Caco-2 (cell line): Measurements from ENCODE around the gene KLHL8. TPM values are rescaled to one million over a fixed set of nuclear protein-coding genes. Genes with fewer than 3 reads are reported as not detected.

Experiments
- BruUV-seq: library from RNA; stranded (reverse); fragments of 400-500 nt; replicated peaks from 2 replicates; lab custom pipeline; 2021; lab: Mats Ljungman, UMichigan
- CTCF ChIA-PET: fragments of 300-600 bp; sonication (Branson Sonifier 250); formaldehyde crosslinking; loops from one replicate; lab custom pipeline; 2022; ENCODE audit warnings: antibody characterized with exemption; lab: Charles Lee
- POLR2A ChIA-PET: fragments of 300-600 bp; sonication (Branson Sonifier 250); formaldehyde crosslinking; loops from one replicate; lab custom pipeline; 2022; ENCODE audit warnings: antibody characterized with exemption; lab: Charles Lee
- DNase-seq, 2 experiments: peaks; one replicate each; pipeline versions ENCODE4 v3.0.0 to v3.0.0-alpha.2; 2020 to 2022
- H3K27me3 ChIP-seq: replicated peaks from 2 replicates; pipeline ENCODE4 v1.6.0; 2011; ENCODE audit warnings: low read length; ENCODE audit not compliant: control insufficient read depth, insufficient read depth
- H3K36me3 ChIP-seq: 2 replicates; pipeline ENCODE4 v1.5.1; 2011; ENCODE audit warnings: low read length; ENCODE audit not compliant: control insufficient read depth, insufficient read depth
- H3K4me1 ChIP-seq: fragments of 250-450 bp; sonication (Bioruptor Pico); 2 replicates; pipeline ENCODE4 v1.5.1; 2020; ENCODE audit warnings: mild to moderate bottlenecking
- H3K4me3 ChIP-seq: 2 replicates; pipeline ENCODE4 v1.5.1; 2011; ENCODE audit warnings: low read depth, mild to moderate bottlenecking, control low read depth, low read length
- H3K9me3 ChIP-seq: fragments of 250-450 bp; sonication (Bioruptor Pico); 2 replicates; pipeline ENCODE4 v1.5.1; 2020; ENCODE audit warnings: mild to moderate bottlenecking, moderate library complexity
- H3K27ac Mint-ChIP-seq: one replicate; pipeline ENCODE4 v1.8.0; 2022; ENCODE audit warnings: mixed read lengths; ENCODE audit not compliant: unreplicated experiment
- H3K27me3 Mint-ChIP-seq: one replicate; pipeline ENCODE4 v1.8.0; 2022; ENCODE audit warnings: mixed read lengths; ENCODE audit not compliant: insufficient read depth, unreplicated experiment
- H3K36me3 Mint-ChIP-seq: one replicate; pipeline ENCODE4 v1.8.0; 2022; ENCODE audit warnings: mild to moderate bottlenecking, mixed read lengths; ENCODE audit not compliant: insufficient read depth, unreplicated experiment
- H3K4me1 Mint-ChIP-seq: one replicate; pipeline ENCODE4 v1.8.0; 2022; ENCODE audit warnings: low read depth, mixed read lengths; ENCODE audit not compliant: unreplicated experiment
- H3K4me3 Mint-ChIP-seq: one replicate; pipeline ENCODE4 v1.8.0; 2022; ENCODE audit warnings: mild to moderate bottlenecking, moderate library complexity, mixed read lengths; ENCODE audit not compliant: unreplicated experiment
- H3K9me3 Mint-ChIP-seq: one replicate; pipeline ENCODE4 v1.8.0; 2022; ENCODE audit warnings: mixed read lengths; ENCODE audit not compliant: unreplicated experiment
- intact Hi-C: fragments of 100-400 bp; cut with micrococcal nuclease; formaldehyde crosslinking; loops from one replicate; pipeline ENCODE4 v1.10.0; 2022; ENCODE audit not compliant: unreplicated experiment
- total RNA-seq: library from RNA; stranded (reverse); gene quantifications from 2 replicates; pipeline ENCODE4 v1.2.3, GENCODE V29; 2022
- TF ChIP-seq, protein P1 (sequence below), 2 experiments: fragments of 200-600 bp in 1 of 2; IDR thresholded peaks; 1 replicate in 1 of 2; 2 replicates in 1 of 2; pipeline versions ENCODE4 v1.5.1 to v1.8.0; 2011 to 2022; ENCODE audit warnings: antibody characterized with exemption in 1 of 2, control low read depth in 1 of 2, inconsistent platforms in 1 of 2, low read depth in 1 of 2, low read length in 1 of 2, mild to moderate bottlenecking in 1 of 2, moderate library complexity in 1 of 2; ENCODE audit not compliant: insufficient read depth in 1 of 2, severe bottlenecking in 1 of 2, unreplicated experiment in 1 of 2

KLHL8 gene
- total RNA-seq, 1 experiment from 2014 or later = 27.7 TPM

DNA sequence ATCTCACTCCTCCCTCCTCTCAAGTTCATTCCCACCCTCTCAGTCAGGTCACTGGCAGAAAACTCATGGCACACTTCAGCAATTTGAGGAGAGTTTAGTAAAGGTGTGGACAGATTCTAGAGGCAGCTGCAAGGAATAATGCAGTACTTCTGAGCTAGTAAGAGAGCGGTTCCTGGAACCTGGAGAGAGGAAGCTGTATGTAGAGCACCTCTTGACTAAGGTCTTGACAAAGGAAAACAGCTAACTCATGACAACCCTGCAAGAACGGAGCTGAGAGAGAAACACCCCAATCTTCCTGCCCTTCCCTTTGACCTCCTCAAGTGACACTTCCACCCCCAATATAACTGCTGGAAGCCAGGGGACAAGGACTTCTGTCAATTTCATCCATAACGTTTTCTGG lies 9.6 kb upstream of the KLHL8 start:
- peak overlapping the region; percentile 21 for H3K27ac Mint-ChIP-seq
- H3K4me1 Mint-ChIP-seq = peaks cover 24% of the 10 kb centered on the region
- Histone ChIP-seq H3K36me3 (no peaks in the 10 kb centered on the region), H3K9me3 (no peaks in the 10 kb centered on the region), H3K4me1 (peaks cover 36% of the 10 kb centered on the region), H3K27me3 (no peaks in the 10 kb centered on the region), H3K4me3 (no peak overlapping the region)
- no peaks in the 10 kb centered on the region for H3K36me3 Mint-ChIP-seq
- H3K27me3 Mint-ChIP-seq = no peaks in the 10 kb centered on the region
- DNase-seq = no peak
- TF ChIP-seq, protein P1, sequence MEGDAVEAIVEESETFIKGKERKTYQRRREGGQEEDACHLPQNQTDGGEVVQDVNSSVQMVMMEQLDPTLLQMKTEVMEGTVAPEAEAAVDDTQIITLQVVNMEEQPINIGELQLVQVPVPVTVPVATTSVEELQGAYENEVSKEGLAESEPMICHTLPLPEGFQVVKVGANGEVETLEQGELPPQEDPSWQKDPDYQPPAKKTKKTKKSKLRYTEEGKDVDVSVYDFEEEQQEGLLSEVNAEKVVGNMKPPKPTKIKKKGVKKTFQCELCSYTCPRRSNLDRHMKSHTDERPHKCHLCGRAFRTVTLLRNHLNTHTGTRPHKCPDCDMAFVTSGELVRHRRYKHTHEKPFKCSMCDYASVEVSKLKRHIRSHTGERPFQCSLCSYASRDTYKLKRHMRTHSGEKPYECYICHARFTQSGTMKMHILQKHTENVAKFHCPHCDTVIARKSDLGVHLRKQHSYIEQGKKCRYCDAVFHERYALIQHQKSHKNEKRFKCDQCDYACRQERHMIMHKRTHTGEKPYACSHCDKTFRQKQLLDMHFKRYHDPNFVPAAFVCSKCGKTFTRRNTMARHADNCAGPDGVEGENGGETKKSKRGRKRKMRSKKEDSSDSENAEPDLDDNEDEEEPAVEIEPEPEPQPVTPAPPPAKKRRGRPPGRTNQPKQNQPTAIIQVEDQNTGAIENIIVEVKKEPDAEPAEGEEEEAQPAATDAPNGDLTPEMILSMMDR (IDR thresholded peaks at IDR 0.05; ENCODE audit: insufficient read depth in 1 of 2, low read depth in 1 of 2, low read length in 1 of 2, severe bottlenecking in 1 of 2, unreplicated experiment in 1 of 2) = no peak
- BruUV-seq = no TSS peak
- CTCF ChIA-PET = interaction anchor here (1.1 kb wide), 1 partner anchor 10 kb away, joined by 3 read pairs; the partner anchor contains the start of gene KLHL8
- intact Hi-C loops = loop anchor here (2.0 to 10.0 kb wide), 3 partner anchors 205 to 735 kb away; no protein-coding TSS in a partner anchor
- H3K4me3 Mint-ChIP-seq = no peak overlapping the region
- no peaks in the 10 kb centered on the region for H3K9me3 Mint-ChIP-seq
- POLR2A ChIA-PET = interaction anchor here (0.7 kb wide), 1 partner anchor 122 kb away, joined by 10 read pairs; no protein-coding TSS in a partner anchor

GRCh38 chr4:87228262-87228860 lies 7.9 kb upstream of the KLHL8 start:
- Mint-ChIP-seq H3K9me3 (no peaks in the 10 kb centered on the region), H3K36me3 (no peaks in the 10 kb centered on the region), H3K4me1 (peaks cover 31% of the 10 kb centered on the region), H3K4me3 (no peak overlapping the region), H3K27ac (peak overlapping the region; percentile 71), H3K27me3 (no peaks in the 10 kb centered on the region)
- Histone ChIP-seq H3K9me3 (no peaks in the 10 kb centered on the region), H3K36me3 (no peaks in the 10 kb centered on the region), H3K4me1 (peaks cover 45% of the 10 kb centered on the region), H3K27me3 (no peaks in the 10 kb centered on the region), H3K4me3 (no peak overlapping the region)
- no TSS peak for BruUV-seq
- TF ChIP-seq, protein P1 (IDR thresholded peaks at IDR 0.05; ENCODE audit: insufficient read depth in 1 of 2, low read depth in 1 of 2, low read length in 1 of 2, severe bottlenecking in 1 of 2, unreplicated experiment in 1 of 2) = no peak
- peak; percentile 58 to 71 for DNase-seq
- CTCF ChIA-PET = no interaction called here
- intact Hi-C loops = loop anchor here (1.0 to 10.0 kb wide), 4 partner anchors 8 to 302 kb away; partner anchors contain the start of gene KLHL8
- POLR2A ChIA-PET = no interaction called here

- no peaks in the 10 kb centered on the region for H3K27me3 ChIP-seq
- DNase-seq = no peak
- peak overlapping the region; percentile 71 for H3K27ac Mint-ChIP-seq
These were observed 7.3 kb upstream of the KLHL8 start for GRCh38 chr4:87227751-87228151.

More at GRCh38 chr4:87227751-87228151, 7.3 kb upstream of the KLHL8 start:
- no peaks in the 10 kb centered on the region for H3K36me3 ChIP-seq
- POLR2A ChIA-PET = no interaction called here
- no peaks in the 10 kb centered on the region for H3K27me3 Mint-ChIP-seq
- H3K9me3 ChIP-seq = no peaks in the 10 kb centered on the region
- H3K36me3 Mint-ChIP-seq = no peaks in the 10 kb centered on the region
- H3K4me1 ChIP-seq = peaks cover 45% of the 10 kb centered on the region
- intact Hi-C loops = loop anchor here (1.0 to 10.0 kb wide), 4 partner anchors 7 to 301 kb away; partner anchors contain the start of gene KLHL8
- no peaks in the 10 kb centered on the region for H3K9me3 Mint-ChIP-seq
- no peak overlapping the region for H3K4me3 Mint-ChIP-seq
- TF ChIP-seq, protein P1 (IDR thresholded peaks at IDR 0.05; ENCODE audit: insufficient read depth in 1 of 2, low read depth in 1 of 2, low read length in 1 of 2, severe bottlenecking in 1 of 2, unreplicated experiment in 1 of 2) = no peak
- H3K4me1 Mint-ChIP-seq = peaks cover 31% of the 10 kb centered on the region
- no peak overlapping the region for H3K4me3 ChIP-seq
- no TSS peak for BruUV-seq
- CTCF ChIA-PET = interaction anchor here (0.5 kb wide), 1 partner anchor 283 kb away, joined by 3 read pairs; no protein-coding TSS in a partner anchor
